H9 (cell line): ENCODE data around the gene CNNM2. TPM values are rescaled to one million over a fixed set of nuclear protein-coding genes. Genes with fewer than 3 reads are reported as not detected.
A peak's percentile ranks its signal among the peaks of the same experiment; 100 is the strongest.

ENCODE experiments used
- DNase-seq: peaks from one replicate; pipeline ENCODE4 v3.0.0-alpha.2; 2017
- H2AFZ ChIP-seq: one replicate; pipeline ENCODE4 v1.6.1; 2013; ENCODE audit warnings: mild to moderate bottlenecking, low read length, control low read depth, moderate library complexity
- H2AK5ac ChIP-seq: 2 replicates; pipeline ENCODE4 v1.6.1; 2013; ENCODE audit warnings: low read length, control low read depth, mixed read lengths; ENCODE audit not compliant: insufficient read length
- H2BK120ac ChIP-seq: one replicate; pipeline ENCODE4 v1.6.1; 2013; ENCODE audit warnings: low read depth, mild to moderate bottlenecking, low read length, control low read depth, inconsistent platforms; ENCODE audit not compliant: poor library complexity, severe bottlenecking
- H2BK12ac ChIP-seq: 2 replicates; pipeline ENCODE4 v1.6.1; 2013; ENCODE audit warnings: low read length, control low read depth, mixed read lengths, low read depth; ENCODE audit not compliant: insufficient read length
- H2BK15ac ChIP-seq: 2 replicates; pipeline ENCODE4 v1.6.1; 2013; ENCODE audit warnings: low read depth, low read length, control low read depth
- H2BK20ac ChIP-seq: one replicate; pipeline ENCODE4 v1.6.1; 2013; ENCODE audit warnings: low read depth, mild to moderate bottlenecking, low read length, control low read depth, inconsistent platforms; ENCODE audit not compliant: poor library complexity, severe bottlenecking
- H2BK5ac ChIP-seq: 2 replicates; pipeline ENCODE4 v1.6.1; 2013; ENCODE audit warnings: low read length, control low read depth, mixed read lengths; ENCODE audit not compliant: insufficient read length
- H3K14ac ChIP-seq: 2 replicates; pipeline ENCODE4 v1.6.1; 2013; ENCODE audit warnings: low read length, control low read depth; ENCODE audit not compliant: insufficient read depth
- H3K18ac ChIP-seq: 2 replicates; pipeline ENCODE4 v1.6.1; 2013; ENCODE audit warnings: low read depth, mild to moderate bottlenecking, mixed read lengths, low read length, control low read depth; ENCODE audit not compliant: insufficient read length
- H3K23ac ChIP-seq: 2 replicates; pipeline ENCODE4 v1.6.1; 2013; ENCODE audit warnings: low read length, control low read depth, mixed read lengths, low read depth; ENCODE audit not compliant: insufficient read length
- H3K23me2 ChIP-seq: 2 replicates; pipeline ENCODE4 v1.6.1; 2013; ENCODE audit warnings: low read depth, mild to moderate bottlenecking, mixed read lengths, low read length, control low read depth; ENCODE audit not compliant: insufficient read length, poor library complexity, severe bottlenecking
- H3K27ac ChIP-seq: 2 replicates; pipeline ENCODE4 v1.5.1; 2013; ENCODE audit warnings: low read length, control low read depth, mixed read lengths, low read depth; ENCODE audit not compliant: insufficient read length
- H3K27me3 ChIP-seq: 2 replicates; pipeline ENCODE4 v1.6.1; 2013; ENCODE audit warnings: low read length, control low read depth, inconsistent platforms; ENCODE audit not compliant: insufficient read depth
- H3K4ac ChIP-seq: 2 replicates; pipeline ENCODE4 v1.6.1; 2013; ENCODE audit warnings: low read depth, mild to moderate bottlenecking, control low read depth, inconsistent platforms, low read length, moderate library complexity
- H3K4me1 ChIP-seq: 2 replicates; pipeline ENCODE4 v1.6.1; 2013; ENCODE audit warnings: low read length, control low read depth, inconsistent platforms; ENCODE audit not compliant: insufficient read depth
- H3K4me2 ChIP-seq: 2 replicates; pipeline ENCODE4 v1.6.1; 2013; ENCODE audit warnings: low read length, control low read depth, mixed read lengths; ENCODE audit not compliant: insufficient read length, insufficient read depth
- H3K56ac ChIP-seq: 2 replicates; pipeline ENCODE4 v1.6.1; 2013; ENCODE audit warnings: low read depth, mild to moderate bottlenecking, mixed read lengths, low read length, control low read depth; ENCODE audit not compliant: insufficient read length
- H3K79me1 ChIP-seq: 2 replicates; pipeline ENCODE4 v1.6.1; 2013; ENCODE audit warnings: low read depth, mild to moderate bottlenecking, moderate library complexity, low read length, control low read depth, inconsistent platforms; ENCODE audit not compliant: insufficient read depth, poor library complexity, severe bottlenecking
- H3K79me2 ChIP-seq: 2 replicates; pipeline ENCODE4 v1.6.1; 2013; ENCODE audit warnings: low read length, control low read depth, inconsistent platforms; ENCODE audit not compliant: insufficient read depth
- H3K9ac ChIP-seq: 2 replicates; pipeline ENCODE4 v1.6.1; 2013; ENCODE audit warnings: low read length, control low read depth, mixed read lengths; ENCODE audit not compliant: insufficient read length; ENCODE audit errors: extremely low read depth
- H3K9me3 ChIP-seq: one replicate; pipeline ENCODE4 v1.6.1; 2013; ENCODE audit warnings: low read depth, low read length, inconsistent platforms; ENCODE audit not compliant: control insufficient read depth
- H3T11ph ChIP-seq: one replicate; pipeline ENCODE4 v1.6.1; 2013; ENCODE audit warnings: mild to moderate bottlenecking, low read length, control low read depth, inconsistent platforms
- H4K20me1 ChIP-seq: one replicate; pipeline ENCODE4 v1.6.1; 2013; ENCODE audit not compliant: control insufficient read depth, insufficient read length, insufficient read depth
- H4K5ac ChIP-seq: 2 replicates; pipeline ENCODE4 v1.6.1; 2013; ENCODE audit warnings: low read depth, mild to moderate bottlenecking, mixed read lengths, low read length, control low read depth; ENCODE audit not compliant: insufficient read length
- H4K8ac ChIP-seq: replicated peaks from 2 replicates; pipeline ENCODE4 v1.6.1; 2013; ENCODE audit warnings: low read length, control low read depth, mixed read lengths, low read depth; ENCODE audit not compliant: insufficient read length
- H4K91ac ChIP-seq: 2 replicates; pipeline ENCODE4 v1.6.1; 2013; ENCODE audit warnings: low read depth, mild to moderate bottlenecking, moderate library complexity, mixed read lengths, low read length, control low read depth; ENCODE audit not compliant: insufficient read length
- H3K27ac Mint-ChIP-seq, 3 experiments: 2 replicates in 2 of 3; 3 replicates in 1 of 3; pipeline ENCODE4 v1.8.0; 2020 to 2021; ENCODE audit warnings: mixed read lengths in 3 of 3, mild to moderate bottlenecking in 1 of 3, moderate library complexity in 1 of 3
- H3K27me3 Mint-ChIP-seq: 2 replicates; pipeline ENCODE4 v1.8.0; 2021; ENCODE audit warnings: low read depth, mild to moderate bottlenecking, moderate library complexity, mixed read lengths
- H3K36me3 Mint-ChIP-seq, 3 experiments: 2 replicates in 2 of 3; 3 replicates in 1 of 3; pipeline ENCODE4 v1.8.0; 2020 to 2021; ENCODE audit warnings: low read depth in 3 of 3, mixed read lengths in 3 of 3; ENCODE audit not compliant: insufficient read depth in 1 of 3
- H3K4me1 Mint-ChIP-seq, 2 experiments: 2 replicates each; pipeline ENCODE4 v1.8.0; 2020; ENCODE audit warnings: mixed read lengths in 2 of 2
- H3K4me3 Mint-ChIP-seq, 2 experiments: 2 replicates in 1 of 2; 3 replicates in 1 of 2; pipeline ENCODE4 v1.8.0; 2020 to 2021; ENCODE audit warnings: mild to moderate bottlenecking in 2 of 2, mixed read lengths in 2 of 2, moderate library complexity in 1 of 2
- H3K9me3 Mint-ChIP-seq, 2 experiments: 2 replicates in 1 of 2; 3 replicates in 1 of 2; pipeline ENCODE4 v1.8.0; 2020; ENCODE audit warnings: mild to moderate bottlenecking in 2 of 2, mixed read lengths in 2 of 2, moderate library complexity in 1 of 2
- CTCF ChIP-seq: fragments of 200-600 bp; sonication (generic); conservative IDR thresholded peaks from 3 replicates; pipeline ENCODE4 v1.8.0; 2021; ENCODE audit warnings: antibody characterized with exemption, mild to moderate bottlenecking
- WGBS: extraction: QIAGEN DNeasy Blood & Tissue Kit; methylation state at CpG from one replicate; pipeline ENCODE4 v1.1.7; 2013; ENCODE audit warnings: missing lambda C conversion rate, low lambda C conversion rate, mixed read lengths; ENCODE audit not compliant: insufficient read length; ENCODE audit errors: extremely low coverage; 5-methylcytosine and 5-hydroxymethylcytosine counted together
- total RNA-seq: library from RNA; stranded (reverse); gene quantifications from 2 replicates; pipeline ENCODE4 v1.2.1, GENCODE V29; 2021

Gene CNNM2
- total RNA-seq, 1 experiment from 2014 or later, result 17.5 TPM

DNA sequence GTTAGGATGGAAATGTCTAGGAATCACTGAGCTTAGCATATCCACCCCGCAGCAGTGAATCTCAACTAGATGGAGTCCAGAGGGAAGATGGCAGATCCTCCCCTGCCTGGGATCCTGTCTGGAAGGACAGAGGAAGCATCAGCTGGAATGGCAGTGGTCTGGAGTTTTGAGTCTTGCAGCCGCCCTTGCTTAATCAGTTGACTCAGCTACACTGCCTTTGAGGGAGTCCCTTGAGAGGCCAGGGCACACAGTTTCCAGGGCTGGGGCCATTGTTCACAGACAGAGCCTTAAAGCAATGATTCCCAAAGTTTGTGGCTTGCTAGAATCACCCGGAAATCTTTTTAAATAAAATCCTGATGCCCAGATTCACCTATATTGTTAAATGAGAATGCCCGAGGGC lies 146.9 kb downstream of the CNNM2 start:
- WGBS, result no CpG with 5 or more reads among the region's 4 CpGs
- no peaks in the 10 kb centered on the region for H3K79me1 ChIP-seq
- H2BK12ac ChIP-seq, result no peak overlapping the region
- H2BK120ac ChIP-seq, result no peak overlapping the region
- Mint-ChIP-seq H3K36me3 (peaks cover 0 to 3% (median 0%) of the 10 kb centered on the region in 3 experiments; a peak in 2 of 7 replicates), H3K27me3 (no peaks in the 10 kb centered on the region), H3K9me3 (no peaks in the 10 kb centered on the region), H3K27ac (peak overlapping the region in 1 of 3 experiments; percentile 57; a peak in 1 of 7 replicates), H3K4me3 (no peak overlapping the region), H3K4me1 (peaks cover 13% of the 10 kb centered on the region in 2 experiments)
- H2BK5ac ChIP-seq, result no peak overlapping the region
- no peak overlapping the region for H3T11ph ChIP-seq
- H3K18ac ChIP-seq, result no peak overlapping the region
- no peak overlapping the region for H4K5ac ChIP-seq
- H3K23ac ChIP-seq, result no peak overlapping the region
- H3K23me2 ChIP-seq, result no peaks in the 10 kb centered on the region
- no peaks in the 10 kb centered on the region for H4K20me1 ChIP-seq
- no peak for TF ChIP-seq CTCF
- no peak overlapping the region for H2AFZ ChIP-seq
- H4K8ac ChIP-seq, result no peak overlapping the region
- DNase-seq, result no peak
- H3K14ac ChIP-seq, result no peak overlapping the region
- H3K27me3 ChIP-seq, result no peaks in the 10 kb centered on the region
- H3K9ac ChIP-seq, result no peak overlapping the region
- H2AK5ac ChIP-seq, result no peak overlapping the region
- H3K79me2 ChIP-seq, result no peaks in the 10 kb centered on the region
- no peak overlapping the region for H3K4me2 ChIP-seq
- H2BK15ac ChIP-seq, result no peak overlapping the region
- H4K91ac ChIP-seq, result no peak overlapping the region
- H3K9me3 ChIP-seq, result no peaks in the 10 kb centered on the region
- no peak overlapping the region for H3K4ac ChIP-seq
- H3K4me1 ChIP-seq, result no peaks in the 10 kb centered on the region
- H3K56ac ChIP-seq, result no peak overlapping the region
- H2BK20ac ChIP-seq, result no peak overlapping the region
- no peak overlapping the region for H3K27ac ChIP-seq
